LNCAP (cell line): ENCODE data around the gene DGKQ.

Source experiments
- CTCF ChIP-seq: fragments of 450-650 bp; IDR thresholded peaks from 2 replicates; pipeline ENCODE4 v1.5.1; 2017; ENCODE audit warnings: mild to moderate bottlenecking

DGKQ gene

GRCh38 chr4:987624-988513 is 14.5 kb upstream of the DGKQ start:
- TF ChIP-seq CTCF: no peak

GRCh38 chr4:986879-987623 is 13.7 kb upstream of the DGKQ start, which contains the start of gene IDUA:
Gene IDUA (plus strand): TSS chr4:987044. CDS start chr4:987085, 41 bp downstream.
- peak; percentile 50 for TF ChIP-seq CTCF

- no peak for TF ChIP-seq CTCF
These were observed 13.1 kb upstream of the DGKQ start for GRCh38 chr4:986428-986878.

GRCh38 chr4:985123-985830 is 11.9 kb upstream of the DGKQ start:
- no peak for TF ChIP-seq CTCF

GRCh38 chr4:984336-985054 is 11.1 kb upstream of the DGKQ start:
- no peak for TF ChIP-seq CTCF

- TF ChIP-seq CTCF: no peak
These were observed 9.4 kb upstream of the DGKQ start for GRCh38 chr4:982814-983213.

GRCh38 chr4:982291-982690 is 8.9 kb upstream of the DGKQ start:
- TF ChIP-seq CTCF: no peak
